H1 (cell line): ENCODE results near the gene TNNT1.

Experiments used
- CTCF ChIP-seq, 3 experiments: IDR thresholded peaks; 1 replicate in 2 of 3; 2 replicates in 1 of 3; pipeline versions ENCODE4 v1.5.1 to v1.6.1; 2011; ENCODE audit warnings: low read length in 3 of 3, mild to moderate bottlenecking in 3 of 3, inconsistent platforms in 2 of 3, low read depth in 1 of 3, moderate library complexity in 1 of 3; ENCODE audit not compliant: insufficient read depth in 1 of 3; ENCODE audit errors: control extremely low read depth in 1 of 3
- SP2 ChIP-seq: IDR thresholded peaks from 2 replicates; pipeline ENCODE4 v1.6.1; 2012; ENCODE audit warnings: mild to moderate bottlenecking, low read length, inconsistent platforms

- no peak for TF ChIP-seq SP2
- no peak for TF ChIP-seq CTCF (IDR thresholded peaks at IDR 0.05; ENCODE audit: control extremely low read depth in 1 of 3, insufficient read depth in 1 of 3, low read depth in 1 of 3, low read length in 3 of 3)
Measured at GRCh38 chr19:55157064-55157908, 8.3 kb upstream of the TNNT1 start, which contains the start of gene TNNI3.
